Stimulated activated CD4-positive, alpha-beta T cell treated with anti-CD3 and anti-CD28 coated beads, Interleukin-4, amount 100 ng/mL, for 1 hour (primary cell): ENCODE measurements around the gene CHD5.

ENCODE experiments used
- DNase-seq: peaks from one replicate; pipeline ENCODE4 v3.0.0-alpha.2; 2020

CHD5 gene

GRCh38 chr1:6172549-6172948 lies 7.6 kb downstream of the CHD5 start:
- DNase-seq = no peak

GRCh38 chr1:6171548-6172124 lies 8.5 kb downstream of the CHD5 start:
- DNase-seq = no peak

GRCh38 chr1:6170742-6171201 lies 9.3 kb downstream of the CHD5 start:
- DNase-seq = no peak

GRCh38 chr1:6170116-6170741 lies 9.9 kb downstream of the CHD5 start:
- DNase-seq = no peak

GRCh38 chr1:6168947-6169586 lies 11.1 kb downstream of the CHD5 start:
- DNase-seq = no peak

- no peak for DNase-seq
Measured at GRCh38 chr1:6167391-6168303, 12.5 kb downstream of the CHD5 start.

GRCh38 chr1:6166655-6167390 lies 13.3 kb downstream of the CHD5 start:
- DNase-seq = no peak

GRCh38 chr1:6166221-6166620 lies 13.9 kb downstream of the CHD5 start:
- no peak for DNase-seq

- DNase-seq = no peak
Measured at GRCh38 chr1:6165441-6165985, 14.6 kb downstream of the CHD5 start.

- DNase-seq = no peak
Measured at GRCh38 chr1:6165027-6165426, 15.1 kb downstream of the CHD5 start.

- no peak for DNase-seq
Measured at GRCh38 chr1:6163973-6164617, 16.0 kb downstream of the CHD5 start.

GRCh38 chr1:6163191-6163972 lies 16.7 kb downstream of the CHD5 start:
- no peak for DNase-seq

- DNase-seq = no peak
Measured at GRCh38 chr1:6162773-6163172, 17.3 kb downstream of the CHD5 start.

- DNase-seq = no peak
Measured at GRCh38 chr1:6162341-6162740, 17.8 kb downstream of the CHD5 start.

- DNase-seq = no peak
Measured at GRCh38 chr1:6158181-6158580, 21.9 kb downstream of the CHD5 start.

- DNase-seq = peak; percentile 37
Measured at GRCh38 chr1:6157528-6158174, 22.5 kb downstream of the CHD5 start.

GRCh38 chr1:6157132-6157527 lies 23.0 kb downstream of the CHD5 start:
- no peak for DNase-seq

- no peak for DNase-seq
Measured at GRCh38 chr1:6154525-6155319, 25.4 kb downstream of the CHD5 start.

- DNase-seq = no peak
Measured at GRCh38 chr1:6152882-6153281, 27.2 kb downstream of the CHD5 start.

- no peak for DNase-seq
Measured at GRCh38 chr1:6152181-6152580, 27.9 kb downstream of the CHD5 start.
